ENCODE measurements around the gene NSF.
"Not testable (repeated sequence)": the region's sequence is repeated elsewhere in the genome, so short reads cannot be mapped to it uniquely, and the experiment has no call there.

NSF gene

DNA sequence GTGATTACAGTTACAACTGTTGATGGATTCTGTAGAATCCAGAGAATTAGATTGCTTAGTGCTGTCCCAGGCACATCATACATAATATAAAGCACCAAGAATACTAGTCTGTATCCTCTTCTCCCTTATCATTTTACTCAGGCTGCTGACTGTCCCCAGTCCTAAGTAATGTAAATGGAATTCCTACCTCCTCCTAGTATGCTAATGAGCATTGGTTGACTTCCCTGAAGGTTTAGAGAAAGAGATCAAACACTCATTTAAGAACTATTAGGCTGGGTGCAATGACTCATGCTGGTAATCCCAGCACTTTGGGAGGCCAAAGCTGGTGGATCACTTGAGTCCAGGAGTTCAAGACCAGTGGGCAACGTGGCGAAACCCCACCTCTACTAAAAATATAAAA is 37.0 kb downstream of the NSF start:
- H3K4me2 ChIP-seq (ENCODE audit: low read length, poor library complexity, severe bottlenecking); H3K9me3 ChIP-seq (ENCODE audit: control insufficient read depth, low read length): not testable (repeated sequence)
- no CpG with 5 or more reads among the region's 2 CpGs for WGBS

DNA sequence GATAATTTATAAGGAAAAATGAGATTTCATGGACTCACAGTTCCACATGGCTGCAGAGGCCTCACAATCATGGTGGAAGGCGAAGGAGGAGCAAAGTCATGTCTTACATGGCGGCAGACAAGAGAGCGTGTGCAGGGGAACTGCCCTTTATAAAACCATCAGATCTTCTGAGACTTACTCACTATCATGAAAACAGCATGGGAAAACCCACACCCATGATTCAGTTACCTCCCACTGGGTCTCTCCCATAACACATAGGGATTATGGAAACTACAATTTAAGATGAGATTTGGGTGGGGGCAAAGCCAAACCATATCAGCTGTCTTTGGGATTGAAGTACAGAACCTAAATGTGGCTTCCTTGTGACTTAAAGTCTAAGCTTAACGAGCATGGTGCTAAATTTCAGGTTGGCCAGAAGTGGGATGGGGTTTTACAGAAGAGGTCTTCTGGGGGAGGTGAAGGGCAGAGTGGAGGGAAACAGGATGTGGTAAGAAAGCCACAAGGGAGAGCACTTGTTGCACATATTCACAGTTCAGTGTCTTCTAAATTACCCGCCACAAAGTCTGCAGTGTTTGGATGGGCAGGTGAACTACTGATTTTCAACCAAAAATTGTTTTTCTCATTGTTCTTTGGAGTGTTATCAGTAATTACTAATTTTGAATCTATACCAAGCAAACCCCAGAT is 38.4 kb downstream of the NSF start:
- H2BK5ac ChIP-seq (ENCODE audit: low read depth, low read length, poor library complexity, severe bottlenecking); H3K4me2 ChIP-seq (ENCODE audit: low read length, poor library complexity, severe bottlenecking): not testable (repeated sequence)
- WGBS, result no CpG with 5 or more reads among the region's 5 CpGs

More for the DNA sequence above, 37.0 kb downstream of the NSF start:
- not testable (repeated sequence) for H3K23ac ChIP-seq (ENCODE audit: low read length in 2 of 2); H3K36me3 ChIP-seq (ENCODE audit: control insufficient read depth in 1 of 2, insufficient read depth in 2 of 2, low read depth in 1 of 2, low read length in 2 of 2); H3K18ac ChIP-seq (ENCODE audit: low read depth in 1 of 2, low read length in 2 of 2); H3K4me3 ChIP-seq (ENCODE audit: insufficient read depth in 1 of 2, low read depth in 1 of 2, low read length in 2 of 2); H4K8ac ChIP-seq (ENCODE audit: low read length); H2AK5ac ChIP-seq (ENCODE audit: low read length, severe bottlenecking); H3K27me3 ChIP-seq (ENCODE audit: control insufficient read depth in 1 of 2, insufficient read depth in 1 of 2, low read length in 2 of 2); H2BK15ac ChIP-seq (ENCODE audit: low read depth, poor library complexity, severe bottlenecking); H3K4me1 ChIP-seq (ENCODE audit: control insufficient read depth, insufficient read depth, low read depth, low read length); H3K14ac ChIP-seq (ENCODE audit: low read length in 2 of 2); H2BK12ac ChIP-seq (ENCODE audit: low read length in 2 of 2); H3K27ac ChIP-seq (ENCODE audit: low read length, poor library complexity, severe bottlenecking); H3K4ac ChIP-seq (ENCODE audit: low read depth in 1 of 2, low read length in 2 of 2); H2BK120ac ChIP-seq (ENCODE audit: low read depth, low read length); H3K9ac ChIP-seq (ENCODE audit: low read length); H2AFZ ChIP-seq (ENCODE audit: low read depth, low read length); H3K79me1 ChIP-seq (replicated peaks; ENCODE audit: low read length, poor library complexity, severe bottlenecking); H4K91ac ChIP-seq (ENCODE audit: low read length); H2BK5ac ChIP-seq (ENCODE audit: low read depth, low read length, poor library complexity, severe bottlenecking); DNase-seq

DNA sequence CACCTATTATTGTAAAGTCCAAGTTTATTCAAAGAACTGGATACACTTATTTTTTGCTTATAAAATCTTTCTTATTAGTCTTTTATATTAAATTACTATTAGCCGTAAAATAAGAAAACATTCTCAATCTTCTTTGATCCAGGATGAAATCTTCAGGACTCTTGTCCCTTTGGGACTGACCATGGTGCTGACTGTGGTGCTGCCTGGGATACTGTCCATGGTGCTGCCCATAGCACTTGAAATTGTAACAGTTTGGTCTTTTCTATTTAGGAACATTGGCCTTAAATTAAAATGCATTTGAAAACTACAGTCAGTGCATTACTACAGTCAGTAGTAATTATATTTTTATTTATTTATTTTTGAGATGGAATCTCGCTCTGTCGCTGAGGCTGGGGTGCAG is 41.7 kb downstream of the NSF start:
- H2AFZ ChIP-seq (ENCODE audit: low read depth, low read length); H3K4me3 ChIP-seq (ENCODE audit: insufficient read depth in 1 of 2, low read depth in 1 of 2, low read length in 2 of 2); H3K79me1 ChIP-seq (replicated peaks; ENCODE audit: low read length, poor library complexity, severe bottlenecking); H3K27me3 ChIP-seq (ENCODE audit: control insufficient read depth in 1 of 2, insufficient read depth in 1 of 2, low read length in 2 of 2); H2BK12ac ChIP-seq (ENCODE audit: low read length in 2 of 2); H3K23ac ChIP-seq (ENCODE audit: low read length in 2 of 2); H3K4ac ChIP-seq (ENCODE audit: low read depth in 1 of 2, low read length in 2 of 2); H2BK5ac ChIP-seq (ENCODE audit: low read depth, low read length, poor library complexity, severe bottlenecking); H3K27ac ChIP-seq (ENCODE audit: low read length, poor library complexity, severe bottlenecking); H3K36me3 ChIP-seq (ENCODE audit: control insufficient read depth in 1 of 2, insufficient read depth in 2 of 2, low read depth in 1 of 2, low read length in 2 of 2); H3K18ac ChIP-seq (ENCODE audit: low read depth in 1 of 2, low read length in 2 of 2); H3K9me3 ChIP-seq (ENCODE audit: control insufficient read depth, low read length); H3K9ac ChIP-seq (ENCODE audit: low read length); H3K14ac ChIP-seq (ENCODE audit: low read length in 2 of 2); H4K91ac ChIP-seq (ENCODE audit: low read length); H4K8ac ChIP-seq (ENCODE audit: low read length); H3K4me2 ChIP-seq (ENCODE audit: low read length, poor library complexity, severe bottlenecking); H3K4me1 ChIP-seq (ENCODE audit: control insufficient read depth, insufficient read depth, low read depth, low read length); H2BK15ac ChIP-seq (ENCODE audit: low read depth, poor library complexity, severe bottlenecking); H2AK5ac ChIP-seq (ENCODE audit: low read length, severe bottlenecking); DNase-seq; H2BK120ac ChIP-seq (ENCODE audit: low read depth, low read length): not testable (repeated sequence)
- WGBS, result no CpG with 5 or more reads among the region's 3 CpGs

More for the DNA sequence above, 38.4 kb downstream of the NSF start:
- H2BK15ac ChIP-seq (ENCODE audit: low read depth, poor library complexity, severe bottlenecking); H3K14ac ChIP-seq (ENCODE audit: low read length in 2 of 2); H3K27me3 ChIP-seq (ENCODE audit: control insufficient read depth in 1 of 2, insufficient read depth in 1 of 2, low read length in 2 of 2); H3K4me1 ChIP-seq (ENCODE audit: control insufficient read depth, insufficient read depth, low read depth, low read length); H3K18ac ChIP-seq (ENCODE audit: low read depth in 1 of 2, low read length in 2 of 2); DNase-seq; H3K23ac ChIP-seq (ENCODE audit: low read length in 2 of 2); H2AK5ac ChIP-seq (ENCODE audit: low read length, severe bottlenecking); H3K4me3 ChIP-seq (ENCODE audit: insufficient read depth in 1 of 2, low read depth in 1 of 2, low read length in 2 of 2); H3K27ac ChIP-seq (ENCODE audit: low read length, poor library complexity, severe bottlenecking); H2BK120ac ChIP-seq (ENCODE audit: low read depth, low read length); H2AFZ ChIP-seq (ENCODE audit: low read depth, low read length); H2BK12ac ChIP-seq (ENCODE audit: low read length in 2 of 2); H3K36me3 ChIP-seq (ENCODE audit: control insufficient read depth in 1 of 2, insufficient read depth in 2 of 2, low read depth in 1 of 2, low read length in 2 of 2); H4K91ac ChIP-seq (ENCODE audit: low read length); H3K4ac ChIP-seq (ENCODE audit: low read depth in 1 of 2, low read length in 2 of 2); H3K79me1 ChIP-seq (replicated peaks; ENCODE audit: low read length, poor library complexity, severe bottlenecking); H4K8ac ChIP-seq (ENCODE audit: low read length); H3K9me3 ChIP-seq (ENCODE audit: control insufficient read depth, low read length); H3K9ac ChIP-seq (ENCODE audit: low read length): not testable (repeated sequence)

DNA sequence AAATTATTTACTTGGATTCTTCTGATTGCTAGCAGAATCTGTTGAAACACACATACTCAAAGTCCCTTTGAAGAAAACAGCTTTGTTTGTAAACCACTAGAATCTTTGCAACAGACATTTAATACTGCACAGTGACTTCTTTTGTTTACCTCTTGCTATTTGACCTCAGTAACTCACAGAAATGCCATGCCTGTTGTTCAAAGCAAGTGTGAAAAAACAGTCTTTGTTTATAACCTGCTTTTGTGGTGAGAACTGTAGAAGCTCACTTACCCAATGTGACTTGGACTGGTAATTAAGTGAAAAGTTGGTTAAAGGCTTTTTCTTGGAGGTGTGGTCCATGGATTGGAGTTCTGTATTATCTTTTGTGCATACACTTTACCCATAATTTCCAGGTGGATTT is 44.4 kb downstream of the NSF start:
- not testable (repeated sequence) for H2AFZ ChIP-seq (ENCODE audit: low read depth, low read length); H2BK15ac ChIP-seq (ENCODE audit: low read depth, poor library complexity, severe bottlenecking); H3K4me3 ChIP-seq (ENCODE audit: insufficient read depth in 1 of 2, low read depth in 1 of 2, low read length in 2 of 2); H3K4me1 ChIP-seq (ENCODE audit: control insufficient read depth, insufficient read depth, low read depth, low read length); H3K36me3 ChIP-seq (ENCODE audit: control insufficient read depth in 1 of 2, insufficient read depth in 2 of 2, low read depth in 1 of 2, low read length in 2 of 2); H3K4ac ChIP-seq (ENCODE audit: low read depth in 1 of 2, low read length in 2 of 2); H3K27ac ChIP-seq (ENCODE audit: low read length, poor library complexity, severe bottlenecking); H3K9ac ChIP-seq (ENCODE audit: low read length); H3K79me1 ChIP-seq (replicated peaks; ENCODE audit: low read length, poor library complexity, severe bottlenecking); H4K8ac ChIP-seq (ENCODE audit: low read length); H4K91ac ChIP-seq (ENCODE audit: low read length); DNase-seq; H2BK12ac ChIP-seq (ENCODE audit: low read length in 2 of 2); H3K9me3 ChIP-seq (ENCODE audit: control insufficient read depth, low read length); H3K18ac ChIP-seq (ENCODE audit: low read depth in 1 of 2, low read length in 2 of 2); H2BK5ac ChIP-seq (ENCODE audit: low read depth, low read length, poor library complexity, severe bottlenecking); H2BK120ac ChIP-seq (ENCODE audit: low read depth, low read length); H2AK5ac ChIP-seq (ENCODE audit: low read length, severe bottlenecking); H3K14ac ChIP-seq (ENCODE audit: low read length in 2 of 2); H3K4me2 ChIP-seq (ENCODE audit: low read length, poor library complexity, severe bottlenecking); H3K27me3 ChIP-seq (ENCODE audit: control insufficient read depth in 1 of 2, insufficient read depth in 1 of 2, low read length in 2 of 2); H3K23ac ChIP-seq (ENCODE audit: low read length in 2 of 2)

Data from mesenchymal stem cell (in vitro differentiated cells and primary cell).